CD8-positive, alpha-beta memory T cell (primary cell): ENCODE data around the gene SPATC1L. TPM values are rescaled to one million over a fixed set of nuclear protein-coding genes. Genes with fewer than 3 reads are reported as not detected.

Experiments used
- CTCF ChIA-PET: fragments of 350-600 bp; sonication (Branson Sonifier 250); formaldehyde crosslinking; loops from one replicate; lab custom pipeline; 2021; ENCODE audit warnings: antibody characterized with exemption; lab: Charles Lee
- POLR2A ChIA-PET: fragments of 350-600 bp; sonication (Branson Sonifier 250); formaldehyde crosslinking; loops from one replicate; lab custom pipeline; 2021; ENCODE audit warnings: antibody characterized with exemption; lab: Charles Lee
- DNase-seq, 5 donors: peaks; one replicate each; pipeline versions ENCODE4 v3.0.0 to v3.0.0-alpha.2; 2020 to 2022; ENCODE audit warnings: mixed read lengths in 1 of 5
- H3K27ac ChIP-seq: one replicate; pipeline ENCODE4 v1.7.0; 2013; ENCODE audit warnings: low read depth, mild to moderate bottlenecking, low read length, moderate library complexity
- H3K27me3 ChIP-seq: 2 replicates; pipeline ENCODE4 v1.7.0; 2013; ENCODE audit warnings: low read length, mild to moderate bottlenecking; ENCODE audit not compliant: insufficient read depth, poor library complexity, severe bottlenecking
- H3K36me3 ChIP-seq: 2 replicates; pipeline ENCODE4 v1.7.0; 2013; ENCODE audit warnings: mild to moderate bottlenecking, low read length, moderate library complexity; ENCODE audit not compliant: insufficient read depth
- H3K4me1 ChIP-seq: 2 replicates; pipeline ENCODE4 v1.7.0; 2013; ENCODE audit warnings: mild to moderate bottlenecking, low read length, moderate library complexity; ENCODE audit not compliant: insufficient read depth
- H3K4me3 ChIP-seq: 2 replicates; pipeline ENCODE4 v1.7.0; 2013; ENCODE audit warnings: mild to moderate bottlenecking, low read length
- H3K9me3 ChIP-seq: 2 replicates; pipeline ENCODE4 v1.7.0; 2013; ENCODE audit warnings: mild to moderate bottlenecking, low read length
- H3K27ac Mint-ChIP-seq, 8 donors: one replicate each; pipeline ENCODE4 v1.8.0; 2020 to 2021; ENCODE audit warnings: mixed read lengths in 8 of 8, mild to moderate bottlenecking in 6 of 8, inconsistent platforms in 3 of 8, moderate library complexity in 3 of 8
- H3K27me3 Mint-ChIP-seq, 2 donors: one replicate each; pipeline ENCODE4 v1.8.0; 2020 to 2021; ENCODE audit warnings: mixed read lengths in 2 of 2, mild to moderate bottlenecking in 1 of 2, moderate library complexity in 1 of 2
- H3K36me3 Mint-ChIP-seq, 3 donors: one replicate each; pipeline ENCODE4 v1.8.0; 2020 to 2021; ENCODE audit warnings: mixed read lengths in 3 of 3, inconsistent platforms in 1 of 3, mild to moderate bottlenecking in 1 of 3
- H3K4me1 Mint-ChIP-seq, 3 donors: one replicate each; pipeline ENCODE4 v1.8.0; 2020 to 2021; ENCODE audit warnings: mixed read lengths in 3 of 3, inconsistent platforms in 1 of 3, mild to moderate bottlenecking in 1 of 3
- H3K4me3 Mint-ChIP-seq, 7 donors: one replicate each; pipeline ENCODE4 v1.8.0; 2020 to 2021; ENCODE audit warnings: mixed read lengths in 7 of 7, mild to moderate bottlenecking in 6 of 7, moderate library complexity in 4 of 7, inconsistent platforms in 2 of 7
- H3K9me3 Mint-ChIP-seq, 5 donors: one replicate each; pipeline ENCODE4 v1.8.0; 2020 to 2022; ENCODE audit warnings: mixed read lengths in 5 of 5, mild to moderate bottlenecking in 3 of 5, moderate library complexity in 2 of 5, inconsistent platforms in 1 of 5
- polyA plus RNA-seq: library from polyadenylated mRNA; unstranded; fragments of 300-500 nt; fragmentation: Illumina TruSeq; gene quantifications from one replicate; pipeline ENCODE4 v1.2.3, GENCODE V29; 2021
- total RNA-seq, 2 experiments: library from RNA; stranded (reverse); gene quantifications; one replicate each; pipeline ENCODE4 v1.2.3, GENCODE V29; 2021

The SPATC1L gene
- total and polyA plus RNA-seq, 3 experiments from 2014 or later, result 5.0 to 10.7 (median 5.0) TPM

- peak overlapping the region; percentile 16 for H3K27ac ChIP-seq
- Mint-ChIP-seq H3K27ac (no peak overlapping the region), H3K4me1 (no peaks in the 10 kb centered on the region), H3K36me3 (no peaks in the 10 kb centered on the region), H3K27me3 (no peaks in the 10 kb centered on the region), H3K9me3 (no peaks in the 10 kb centered on the region), H3K4me3 (no peak overlapping the region)
- H3K4me3 ChIP-seq, result no peak overlapping the region
- ChIA-PET CTCF (interaction anchor here (1.2 to 2.3 kb wide), 2 partner anchors 9 to 144 kb away, joined by 3 to 13 read pairs; no protein-coding TSS in a partner anchor), POLR2A (no interaction called here)
- peak in 1 of 5 donors; percentile 34 for DNase-seq
- no peaks in the 10 kb centered on the region for H3K27me3 ChIP-seq
- H3K9me3 ChIP-seq, result no peaks in the 10 kb centered on the region
- H3K36me3 ChIP-seq, result no peaks in the 10 kb centered on the region
- no peaks in the 10 kb centered on the region for H3K4me1 ChIP-seq
Measured at GRCh38 chr21:46152927-46153246, 31.4 kb downstream of the SPATC1L start.

GRCh38 chr21:46151989-46152926 lies 32.0 kb downstream of the SPATC1L start:
- Mint-ChIP-seq H3K36me3 (no peaks in the 10 kb centered on the region), H3K9me3 (no peaks in the 10 kb centered on the region), H3K4me1 (no peaks in the 10 kb centered on the region), H3K27me3 (no peaks in the 10 kb centered on the region), H3K4me3 (no peak overlapping the region), H3K27ac (peak overlapping the region in 1 of 8 donors; percentile 65)
- Histone ChIP-seq H3K36me3 (no peaks in the 10 kb centered on the region), H3K27me3 (no peaks in the 10 kb centered on the region), H3K4me1 (no peaks in the 10 kb centered on the region), H3K27ac (peak overlapping the region; percentile 16), H3K9me3 (no peaks in the 10 kb centered on the region), H3K4me3 (no peak overlapping the region)
- ChIA-PET POLR2A (no interaction called here), CTCF (interaction anchor here (1.2 to 2.3 kb wide), 2 partner anchors 9 to 145 kb away, joined by 3 to 13 read pairs; no protein-coding TSS in a partner anchor)
- DNase-seq, result peak in 1 of 5 donors; percentile 26

DNA sequence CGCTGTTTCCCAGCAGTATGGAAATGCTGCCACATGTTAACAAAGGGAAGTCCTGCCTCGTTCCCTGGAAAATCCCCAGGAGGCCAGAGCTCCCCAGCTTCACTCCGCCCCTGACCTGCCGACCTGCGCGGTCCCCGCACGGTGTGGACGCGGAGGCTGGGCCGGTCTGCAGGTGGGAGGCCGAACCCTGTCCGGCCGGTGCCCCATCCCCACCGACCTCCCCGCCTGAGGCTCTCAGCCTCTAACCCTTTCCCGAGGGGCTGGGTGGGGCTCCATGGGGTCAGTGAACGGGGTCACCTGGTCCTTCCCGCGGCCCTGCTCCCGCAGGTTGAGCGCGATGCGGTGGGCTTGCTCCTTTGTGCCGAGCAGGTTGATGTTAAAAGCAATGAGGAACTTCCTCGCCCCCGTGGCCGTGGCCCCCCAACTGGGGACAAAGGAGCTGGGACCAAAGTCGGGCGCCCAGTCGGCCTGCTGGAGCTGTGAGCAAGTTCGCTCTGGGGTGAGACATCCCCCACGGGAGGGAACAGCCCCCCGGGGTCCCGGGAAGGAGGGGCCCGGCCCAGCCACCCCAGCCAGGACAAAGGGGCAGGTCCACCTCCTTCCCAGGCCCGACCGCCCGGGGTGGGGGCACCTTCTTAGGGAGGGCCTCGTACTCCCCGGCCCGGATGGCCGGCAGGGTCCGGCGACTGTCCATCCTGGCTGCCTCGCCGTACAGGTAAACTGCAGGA lies 32.8 kb downstream of the SPATC1L start:
- H3K36me3 ChIP-seq, result no peaks in the 10 kb centered on the region
- Mint-ChIP-seq H3K4me1 (no peaks in the 10 kb centered on the region), H3K36me3 (no peaks in the 10 kb centered on the region), H3K27me3 (peaks cover 0 to 2% of the 10 kb centered on the region in 2 donors), H3K27ac (no peak overlapping the region), H3K4me3 (no peak overlapping the region), H3K9me3 (no peaks in the 10 kb centered on the region)
- H3K9me3 ChIP-seq, result no peaks in the 10 kb centered on the region
- ChIA-PET POLR2A (no interaction called here), CTCF (no interaction called here)
- H3K4me1 ChIP-seq, result no peaks in the 10 kb centered on the region
- H3K27ac ChIP-seq, result no peak overlapping the region
- H3K4me3 ChIP-seq, result no peak overlapping the region
- H3K27me3 ChIP-seq, result no peaks in the 10 kb centered on the region
- peak in 2 of 5 donors; percentile 0 to 49 for DNase-seq

- H3K4me1 Mint-ChIP-seq, result no peaks in the 10 kb centered on the region
- H3K27ac ChIP-seq, result no peak overlapping the region
- DNase-seq, result no peak
- H3K9me3 Mint-ChIP-seq, result no peaks in the 10 kb centered on the region
- H3K36me3 ChIP-seq, result no peaks in the 10 kb centered on the region
- H3K4me3 Mint-ChIP-seq, result no peak overlapping the region
- no peaks in the 10 kb centered on the region for H3K36me3 Mint-ChIP-seq
- H3K27me3 Mint-ChIP-seq, result peaks cover 0 to 2% of the 10 kb centered on the region in 2 donors
- no peak overlapping the region for H3K4me3 ChIP-seq
- no peaks in the 10 kb centered on the region for H3K27me3 ChIP-seq
- POLR2A ChIA-PET, result no interaction called here
- H3K4me1 ChIP-seq, result no peaks in the 10 kb centered on the region
- CTCF ChIA-PET, result no interaction called here
- H3K27ac Mint-ChIP-seq, result no peak overlapping the region
- no peaks in the 10 kb centered on the region for H3K9me3 ChIP-seq
Measured at GRCh38 chr21:46150491-46151121, 33.7 kb downstream of the SPATC1L start.

DNA sequence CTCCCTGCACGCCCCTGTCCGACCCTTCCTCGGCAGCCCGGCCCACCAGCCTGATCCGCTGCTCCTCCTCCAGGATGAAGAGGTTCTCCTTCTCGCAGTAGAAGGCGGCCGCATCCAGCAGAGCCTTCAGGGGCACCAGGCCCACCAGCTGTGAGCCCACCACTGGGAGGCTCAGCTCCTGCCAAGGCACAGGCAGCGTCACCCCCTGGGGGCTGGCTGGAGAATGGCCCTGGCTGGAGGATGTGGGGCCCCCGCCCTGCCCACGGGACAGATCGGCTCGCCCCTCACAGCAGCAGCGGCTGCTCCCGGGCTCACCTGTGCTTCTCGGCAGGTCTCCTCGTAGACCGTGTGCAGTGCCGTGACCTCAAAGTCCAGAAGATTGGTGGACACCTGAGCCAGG lies 34.2 kb downstream of the SPATC1L start:
- H3K4me3 ChIP-seq, result no peak overlapping the region
- no peaks in the 10 kb centered on the region for H3K4me1 ChIP-seq
- no peaks in the 10 kb centered on the region for H3K9me3 ChIP-seq
- POLR2A ChIA-PET, result no interaction called here
- no peaks in the 10 kb centered on the region for H3K4me1 Mint-ChIP-seq
- no peaks in the 10 kb centered on the region for H3K36me3 ChIP-seq
- peak in 1 of 5 donors; percentile 38 for DNase-seq
- H3K27ac ChIP-seq, result no peak overlapping the region
- CTCF ChIA-PET, result interaction anchor here (1.1 kb wide), 1 partner anchor 9 kb away, joined by 4 read pairs; no protein-coding TSS in a partner anchor
- H3K36me3 Mint-ChIP-seq, result no peaks in the 10 kb centered on the region
- H3K27ac Mint-ChIP-seq, result no peak overlapping the region
- H3K9me3 Mint-ChIP-seq, result no peaks in the 10 kb centered on the region
- peaks cover 0 to 2% of the 10 kb centered on the region in 2 donors for H3K27me3 Mint-ChIP-seq
- no peaks in the 10 kb centered on the region for H3K27me3 ChIP-seq
- no peak overlapping the region for H3K4me3 Mint-ChIP-seq

- Histone ChIP-seq H3K4me3 (no peak overlapping the region), H3K36me3 (no peaks in the 10 kb centered on the region), H3K4me1 (no peaks in the 10 kb centered on the region), H3K27me3 (no peaks in the 10 kb centered on the region), H3K9me3 (no peaks in the 10 kb centered on the region), H3K27ac (no peak overlapping the region)
- Mint-ChIP-seq H3K27ac (no peak overlapping the region), H3K9me3 (no peaks in the 10 kb centered on the region), H3K4me3 (peak overlapping the region in 1 of 7 donors; percentile 58), H3K36me3 (no peaks in the 10 kb centered on the region), H3K27me3 (peaks cover 0 to 2% of the 10 kb centered on the region in 2 donors), H3K4me1 (peaks cover 0 to 3% (median 0%) of the 10 kb centered on the region in 3 donors)
- CTCF ChIA-PET, result interaction anchor here (1.1 kb wide), 1 partner anchor 8 kb away, joined by 4 read pairs; no protein-coding TSS in a partner anchor
- POLR2A ChIA-PET, result no interaction called here
- peak in 1 of 5 donors; percentile 25 for DNase-seq
Measured at GRCh38 chr21:46149205-46149901, 34.9 kb downstream of the SPATC1L start.

GRCh38 chr21:46148106-46148505 lies 36.2 kb downstream of the SPATC1L start:
- Mint-ChIP-seq H3K36me3 (peaks cover 0 to 1% (median 0%) of the 10 kb centered on the region in 3 donors), H3K4me1 (peaks cover 8 to 9% (median 9%) of the 10 kb centered on the region in 3 donors), H3K27me3 (peaks cover 0 to 2% of the 10 kb centered on the region in 2 donors), H3K9me3 (no peaks in the 10 kb centered on the region), H3K27ac (no peak overlapping the region), H3K4me3 (no peak overlapping the region)
- ChIA-PET POLR2A (no interaction called here), CTCF (no interaction called here)
- H3K4me3 ChIP-seq, result no peak overlapping the region
- no peaks in the 10 kb centered on the region for H3K9me3 ChIP-seq
- DNase-seq, result peak in 1 of 5 donors; percentile 19
- no peaks in the 10 kb centered on the region for H3K4me1 ChIP-seq
- H3K27ac ChIP-seq, result no peak overlapping the region
- no peaks in the 10 kb centered on the region for H3K36me3 ChIP-seq
- H3K27me3 ChIP-seq, result no peaks in the 10 kb centered on the region
